Tongue (tissue), 2 donors: ENCODE results near the gene SHISAL2B. TPM values are rescaled to one million over a fixed set of nuclear protein-coding genes. Genes with fewer than 3 reads are reported as not detected.
"Not testable (repeated sequence)": the region's sequence is repeated elsewhere in the genome, so short reads cannot be mapped to it uniquely, and the experiment has no call there.

Source experiments
- DNase-seq: peaks from one replicate; pipeline ENCODE4 v3.0.0-alpha.2; 2015
- total RNA-seq: library from RNA; depleted of rRNA; stranded (reverse); fragments of >200 nt; gene quantifications from one replicate; pipeline ENCODE4 v1.2.3, GENCODE V29; 2014

The SHISAL2B gene
- total RNA-seq, result not detected

DNA sequence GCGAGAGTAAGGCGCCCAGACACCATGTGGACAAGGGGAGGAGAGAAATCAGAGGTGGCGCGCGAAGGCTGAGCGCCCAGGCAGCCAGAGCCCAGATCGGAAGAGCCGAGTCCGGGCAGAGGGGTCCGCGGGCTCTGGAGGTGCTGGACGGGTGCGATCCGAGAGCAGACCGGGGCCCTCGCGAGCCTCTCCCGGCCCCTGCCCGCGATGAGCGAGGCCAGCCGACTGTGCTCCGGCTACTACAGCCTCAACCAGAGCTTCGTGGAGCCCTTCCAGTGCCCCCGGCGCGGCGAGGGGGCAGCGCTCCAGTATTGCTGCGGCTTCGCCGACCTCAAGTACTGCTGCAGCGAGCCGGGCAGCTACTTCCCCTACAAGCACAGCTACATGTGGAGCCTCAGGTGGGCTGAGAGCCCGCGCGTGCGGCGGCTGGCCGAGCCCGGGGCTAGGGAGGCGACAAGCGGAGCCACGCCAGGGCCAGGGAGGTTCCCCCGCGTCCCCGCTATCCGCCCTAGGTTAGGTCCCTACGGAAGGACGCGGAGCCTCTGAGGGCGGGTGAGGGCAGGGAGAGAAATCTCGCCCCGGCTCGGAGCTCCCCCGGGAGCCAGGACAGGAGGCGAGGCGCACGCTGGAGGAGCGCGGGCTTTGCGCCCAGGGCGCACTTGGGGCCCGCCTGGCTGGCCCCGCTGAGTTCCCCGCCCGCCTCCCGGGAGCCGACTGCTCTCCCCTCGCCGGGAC is at the start of gene SHISAL2B:
Gene SHISAL2B, plus strand, starts transcription at position 87 of the 735 bp plus-strand sequence. Its CDS starts 121 bp downstream, at position 208.
- peak; percentile 17 for DNase-seq

DNA sequence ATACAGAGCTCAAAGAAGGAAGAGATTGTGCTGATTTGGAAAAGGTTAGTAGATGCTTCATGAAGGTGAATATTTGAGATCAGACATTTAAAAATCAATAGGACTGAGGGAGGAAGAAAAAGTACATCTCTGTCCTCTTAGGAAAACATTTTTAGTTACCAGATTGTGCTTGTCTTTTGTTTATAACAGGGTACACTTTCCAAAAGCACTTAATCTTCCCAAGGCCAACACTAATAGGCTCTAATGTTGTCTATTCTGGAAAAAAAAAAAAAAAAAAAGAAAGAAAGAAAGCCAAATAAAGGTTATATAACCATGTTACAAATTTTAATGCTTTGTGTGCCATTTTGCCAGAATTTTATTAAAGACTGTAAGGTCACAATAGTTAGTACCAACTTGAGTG is 45.5 kb upstream of the SHISAL2B start:
- DNase-seq, result no peak

DNA sequence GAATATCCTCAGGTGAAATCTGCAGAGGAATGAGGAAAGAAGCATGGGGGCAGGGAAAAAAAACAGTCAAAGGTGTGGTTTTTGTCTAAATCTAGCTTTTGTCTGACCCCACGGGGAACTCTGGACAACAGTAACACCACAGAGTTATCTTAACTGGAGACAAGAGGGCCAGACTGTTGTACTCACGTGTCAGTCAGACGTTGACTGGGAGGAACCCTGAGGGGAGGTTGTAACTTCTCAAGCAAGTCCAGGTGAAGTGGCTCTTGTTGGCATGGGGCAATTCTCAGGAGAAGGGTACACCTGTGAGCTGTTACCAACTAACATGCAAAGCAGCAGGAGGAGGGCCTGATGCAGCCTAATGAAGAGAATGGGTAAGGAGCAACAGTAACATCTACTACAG is 44.1 kb upstream of the SHISAL2B start:
- DNase-seq, result no peak

DNA sequence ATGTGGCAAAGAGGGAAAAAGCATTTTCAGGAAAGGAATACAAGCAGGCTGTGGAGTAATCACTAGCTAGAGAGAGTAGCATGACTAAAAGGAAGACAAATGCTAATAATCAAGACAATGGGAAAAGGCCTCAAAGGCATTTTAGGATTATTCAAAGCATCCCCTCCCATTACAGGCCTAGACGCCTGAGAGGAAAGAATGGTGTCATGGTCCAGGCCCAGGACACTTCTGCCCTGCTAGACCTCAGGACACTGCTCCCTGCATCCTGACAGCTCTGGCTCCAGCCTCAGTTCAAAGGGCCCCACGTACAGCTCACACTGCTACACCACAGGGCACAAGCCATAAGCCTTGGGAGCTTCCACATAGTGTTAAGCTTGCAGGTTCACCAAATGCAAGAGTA is 40.8 kb upstream of the SHISAL2B start:
- DNase-seq, result no peak

DNA sequence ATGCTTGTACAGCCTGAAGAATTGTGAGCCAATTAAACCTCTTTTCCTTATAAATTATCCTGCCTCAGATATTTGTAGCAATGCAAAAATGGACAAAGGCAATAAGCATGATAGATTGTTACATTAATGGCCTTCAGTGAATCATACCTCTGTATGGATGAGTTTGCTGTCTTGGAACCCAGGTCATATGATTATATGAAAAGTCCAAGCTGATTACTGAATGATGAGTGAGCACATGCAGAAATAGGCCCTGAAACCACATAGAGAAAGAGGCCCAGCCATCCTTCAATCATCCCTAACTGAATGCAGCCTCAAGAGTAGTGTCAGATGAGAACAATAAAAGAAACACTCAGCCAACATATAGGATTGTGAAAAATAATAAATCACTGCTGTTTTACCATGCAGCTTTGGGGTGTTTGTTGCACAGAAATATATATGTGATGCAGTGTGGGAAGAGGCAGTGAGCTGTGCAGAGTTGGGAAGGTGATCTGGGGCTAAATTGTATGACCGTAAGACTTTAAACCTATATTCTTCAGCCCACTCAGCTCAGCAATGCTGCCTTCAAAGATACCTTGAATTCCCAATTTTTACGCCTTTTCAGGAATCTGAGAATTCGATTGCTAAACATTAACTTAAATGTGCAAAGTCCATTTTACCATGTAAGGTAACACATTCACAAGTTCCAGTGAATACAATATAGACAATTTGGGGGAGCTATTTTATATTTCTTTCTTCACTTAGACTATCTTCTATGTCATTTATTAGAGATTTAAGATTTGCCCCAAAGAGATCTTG is 36.3 kb upstream of the SHISAL2B start:
- DNase-seq, result no peak

DNA sequence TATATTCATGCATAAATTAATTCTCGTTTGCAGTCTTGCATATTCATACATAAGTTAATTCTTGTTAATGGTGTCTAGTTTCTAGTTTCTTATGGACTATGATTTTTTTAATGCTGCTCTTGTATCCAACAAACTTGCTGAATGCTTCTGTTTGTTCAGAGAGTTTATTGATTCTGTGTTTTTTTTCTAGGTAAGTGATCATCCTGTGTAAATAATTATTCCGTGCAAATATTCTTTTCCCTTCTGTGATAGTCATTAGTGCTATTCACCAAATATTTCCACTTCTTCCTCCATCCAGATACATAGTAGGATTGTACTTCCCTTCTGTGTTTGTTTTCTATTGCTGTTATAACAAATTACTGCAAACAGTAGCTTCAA is 35.8 kb upstream of the SHISAL2B start:
- DNase-seq, result no peak

DNA sequence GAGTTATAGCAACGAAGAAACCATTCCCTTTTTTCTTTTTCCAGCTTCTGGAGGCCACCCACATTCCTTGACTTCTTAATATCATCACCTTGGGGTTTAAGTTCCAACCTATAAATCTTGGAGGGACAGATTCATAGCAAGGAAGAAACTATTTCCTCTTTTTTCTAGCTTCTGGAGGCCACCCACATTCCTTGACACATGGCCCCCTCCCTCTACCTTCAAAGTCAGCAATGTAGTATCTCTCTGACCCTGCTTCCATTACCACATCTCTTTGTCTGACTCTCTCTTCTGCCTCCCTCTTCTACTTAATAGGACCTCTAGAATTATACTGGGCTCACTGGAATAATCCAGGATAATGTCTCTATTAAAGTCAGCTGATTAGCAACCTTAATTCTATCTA is 34.7 kb upstream of the SHISAL2B start:
- no peak for DNase-seq

DNA sequence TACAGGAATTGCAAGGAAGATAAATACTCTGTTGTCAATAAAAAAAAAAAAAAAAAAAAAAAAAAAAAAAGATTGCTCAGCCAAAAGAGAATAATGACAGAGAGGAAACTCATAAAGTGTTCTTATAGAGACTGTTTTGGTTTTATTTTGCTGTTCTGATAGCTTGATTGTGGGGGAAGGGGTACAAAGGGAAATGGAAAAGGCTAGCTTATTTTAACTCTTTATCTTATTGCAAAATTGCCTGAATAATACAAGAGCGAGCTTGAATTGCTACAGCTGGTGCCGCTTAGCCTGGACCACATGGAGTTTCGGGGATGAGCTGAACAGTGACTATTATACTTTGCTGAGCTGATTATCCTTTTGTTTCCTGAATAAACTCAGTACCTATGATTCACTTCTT is 31.0 kb upstream of the SHISAL2B start:
- DNase-seq, result no peak

DNA sequence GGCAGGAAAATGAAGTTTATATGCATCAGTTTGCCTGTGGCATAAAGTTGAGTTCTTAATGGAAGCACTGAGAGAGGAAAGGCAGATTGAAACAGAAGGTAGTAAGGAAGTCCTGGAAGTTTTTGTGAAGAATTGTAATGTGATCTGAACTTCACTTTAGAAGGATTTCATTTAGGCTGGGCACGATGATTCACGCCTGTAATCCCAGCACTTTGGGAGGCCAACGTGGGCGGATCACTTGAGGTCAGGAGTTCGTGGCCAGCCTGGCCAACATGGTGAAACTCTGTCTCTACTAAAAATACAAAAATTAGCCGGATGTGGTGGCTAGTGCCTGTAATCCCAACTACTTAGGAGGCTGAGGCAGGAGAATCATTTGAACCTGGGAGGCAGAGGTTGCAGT is 27.1 kb upstream of the SHISAL2B start:
- DNase-seq, result not testable (repeated sequence)

DNA sequence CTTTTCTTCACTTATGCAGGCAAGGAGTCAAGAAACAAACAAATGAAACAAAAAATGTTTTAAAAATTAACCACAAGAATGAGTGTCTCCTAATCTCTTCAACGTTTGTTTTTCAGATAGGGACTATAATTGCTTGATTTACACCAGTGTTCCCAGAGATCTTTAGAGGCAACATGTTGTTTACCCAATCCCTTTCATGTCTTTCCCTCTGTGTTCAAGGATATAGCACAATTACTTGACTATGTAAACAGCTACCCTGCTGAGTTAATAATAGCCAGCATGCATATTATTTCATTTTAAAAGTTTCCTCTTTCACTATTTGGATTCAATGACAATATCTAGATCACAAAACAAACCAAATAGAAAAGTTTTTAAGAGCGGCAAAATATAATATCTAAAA is 25.1 kb upstream of the SHISAL2B start:
- no peak for DNase-seq

DNA sequence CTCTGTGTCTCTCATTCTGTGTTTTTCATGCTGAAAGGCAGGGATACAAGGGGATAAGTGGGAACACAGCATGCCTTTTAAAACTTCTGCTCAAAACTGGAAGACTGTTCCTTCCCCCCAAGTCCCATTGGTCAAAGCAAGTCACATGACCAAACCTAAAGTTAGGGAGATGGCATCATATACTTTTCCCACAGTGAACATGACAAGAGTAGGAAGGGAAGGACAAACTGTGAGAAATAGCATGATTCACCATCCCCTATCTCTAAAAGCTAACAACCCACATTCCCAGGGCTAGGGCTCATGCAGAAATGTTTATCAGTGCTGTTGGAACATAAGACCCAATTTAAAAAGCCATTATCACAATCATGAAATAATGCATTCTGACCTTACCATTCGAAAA is 24.2 kb upstream of the SHISAL2B start:
- DNase-seq, result no peak

DNA sequence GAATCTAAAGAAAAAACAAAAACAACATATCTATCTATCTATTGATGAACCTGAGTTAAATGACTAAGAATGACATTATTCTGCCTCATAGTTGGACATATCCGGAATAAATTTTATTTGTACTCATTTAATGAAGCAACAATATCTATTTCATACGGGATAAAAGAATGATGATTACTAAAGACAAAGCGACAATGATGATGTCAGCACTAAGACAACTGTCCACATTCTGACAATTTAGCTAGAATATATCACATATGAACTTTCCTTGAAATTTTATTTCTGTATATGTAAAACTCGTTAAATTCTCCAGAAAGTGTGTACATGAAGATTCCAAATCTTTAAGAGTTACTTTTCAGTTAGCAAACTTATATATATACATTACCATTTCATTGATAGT is 23.2 kb upstream of the SHISAL2B start:
- DNase-seq, result no peak

DNA sequence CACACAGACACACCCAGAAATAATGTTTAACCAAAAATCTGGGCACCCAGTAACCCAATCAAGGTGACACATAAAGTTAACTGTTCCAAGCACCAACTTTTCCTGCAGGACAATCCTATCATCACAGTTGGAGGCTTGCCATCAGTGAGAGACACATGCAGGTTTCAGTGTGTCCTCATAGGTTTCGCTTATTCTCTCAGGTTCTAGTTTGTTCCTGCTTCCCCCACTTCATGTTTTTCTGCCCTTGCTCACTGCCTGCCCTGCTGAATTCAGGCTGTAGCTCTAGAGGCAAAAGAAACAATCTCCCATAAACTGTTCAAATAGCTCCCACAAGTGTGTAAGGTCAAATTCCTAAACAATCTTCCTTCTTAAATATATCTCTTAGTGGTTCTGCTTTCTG is 20.0 kb upstream of the SHISAL2B start:
- DNase-seq, result no peak

DNA sequence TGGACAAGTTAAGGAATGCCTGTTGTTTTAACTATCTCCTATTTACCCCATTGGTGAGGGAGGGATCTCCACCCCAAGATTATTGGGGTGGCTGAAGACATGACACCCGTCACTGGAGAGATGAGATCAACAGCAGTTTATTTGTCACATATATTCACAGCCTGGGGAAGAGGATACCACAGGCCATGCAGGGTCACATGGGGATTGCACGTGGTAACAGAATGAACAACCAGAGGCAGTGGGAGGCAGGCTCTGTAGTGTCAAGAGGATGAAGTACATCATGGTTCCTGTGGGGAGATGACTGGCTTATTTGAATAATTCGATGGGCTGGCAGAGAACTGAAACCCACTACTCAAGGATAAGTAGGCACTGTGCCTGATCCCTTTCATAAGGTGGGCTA is 18.6 kb upstream of the SHISAL2B start:
- DNase-seq, result no peak

DNA sequence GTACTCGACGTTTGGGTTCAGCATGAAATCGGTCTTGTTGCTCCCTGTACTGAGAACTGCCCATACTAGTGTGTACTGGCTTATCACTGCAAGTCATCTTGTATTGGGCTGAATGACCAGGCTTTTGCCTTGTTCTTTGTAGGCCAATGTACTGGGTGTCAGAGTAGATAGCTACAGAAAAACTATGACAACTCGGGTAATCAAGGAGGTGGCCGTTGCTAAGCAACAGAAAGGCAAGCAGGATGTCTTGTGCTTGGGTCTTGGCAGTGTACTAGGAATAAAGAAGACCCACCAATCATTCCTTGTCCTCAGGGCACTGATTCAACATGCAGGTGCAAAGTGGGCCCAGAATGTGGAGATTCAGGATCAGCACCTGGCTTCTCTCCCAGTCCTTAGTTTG is 11.9 kb upstream of the SHISAL2B start:
- no peak for DNase-seq

DNA sequence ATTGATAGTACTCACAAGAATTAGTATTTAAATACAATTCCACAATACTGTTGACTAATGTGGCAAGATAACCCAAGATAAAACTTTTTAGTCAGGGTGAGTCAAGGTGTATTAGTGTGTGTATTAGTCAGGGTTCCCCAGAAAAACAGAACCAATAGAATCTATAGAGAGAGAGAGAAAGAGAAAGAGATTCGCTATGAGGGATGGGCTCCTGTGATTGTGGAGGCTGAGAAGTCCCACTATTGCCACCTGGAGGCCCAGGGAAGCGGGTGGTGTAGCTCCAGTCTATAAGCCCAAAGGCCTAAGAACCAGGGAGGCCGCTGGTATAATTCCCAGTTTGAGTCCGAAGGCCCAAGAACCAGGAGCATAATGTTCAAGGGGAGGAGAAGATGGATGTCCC is 10.0 kb upstream of the SHISAL2B start:
- DNase-seq, result no peak

DNA sequence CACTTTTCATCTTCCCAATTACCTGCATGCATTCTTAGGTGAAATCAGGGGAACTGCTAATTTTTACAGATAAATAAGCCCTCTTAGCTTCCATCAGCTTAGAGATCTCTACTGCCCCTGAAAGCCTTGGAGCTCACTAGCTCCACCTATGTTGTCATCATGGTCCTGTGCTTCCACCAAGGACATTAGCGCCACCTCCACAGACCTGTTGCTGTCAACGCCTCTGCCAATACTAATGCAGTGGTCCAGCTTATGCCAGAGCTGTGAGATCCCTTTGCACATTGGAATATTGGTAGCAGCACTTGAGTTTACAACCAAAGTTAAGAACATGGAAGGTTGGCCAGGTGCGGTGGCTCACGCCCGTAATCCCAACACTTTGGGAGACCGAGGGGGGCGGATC is 7.7 kb upstream of the SHISAL2B start:
- no peak for DNase-seq

DNA sequence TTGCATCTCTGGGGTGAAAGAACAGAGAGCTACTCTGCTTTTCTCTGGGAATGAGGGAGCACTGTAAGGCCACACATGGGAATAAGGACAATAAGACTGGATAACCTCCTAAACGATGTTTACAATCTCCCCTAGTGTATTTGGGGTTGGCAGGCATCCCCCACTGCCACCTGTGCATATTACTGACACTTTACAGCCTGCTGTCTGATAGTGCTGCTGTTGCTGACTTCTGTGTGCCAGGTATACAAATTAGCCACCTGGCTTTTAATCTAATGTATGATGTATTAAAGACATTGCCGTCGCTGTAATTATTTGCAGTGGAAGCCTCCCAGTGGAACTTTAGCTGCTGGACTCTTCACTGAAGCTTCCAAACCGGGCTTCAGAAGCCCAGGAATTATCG is 4.4 kb upstream of the SHISAL2B start:
- no peak for DNase-seq

DNA sequence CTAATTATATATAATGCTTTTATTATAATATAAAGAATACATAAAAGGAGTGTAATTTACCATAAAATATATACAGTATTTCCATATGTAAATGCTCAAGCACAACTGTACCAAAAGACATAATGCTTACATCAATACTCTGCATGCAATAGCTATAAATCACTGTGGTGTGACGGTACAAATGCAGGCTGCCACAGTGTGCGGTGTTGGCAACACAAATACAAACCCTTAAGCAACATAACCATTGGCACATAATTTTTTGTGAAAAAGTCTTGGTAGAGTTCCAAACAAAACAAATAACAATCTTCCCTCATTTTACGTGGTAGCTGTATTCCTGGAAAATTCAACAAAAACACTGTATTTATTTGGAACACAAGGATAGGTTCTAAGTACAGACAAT is 1.9 kb upstream of the SHISAL2B start:
- DNase-seq, result no peak

DNA sequence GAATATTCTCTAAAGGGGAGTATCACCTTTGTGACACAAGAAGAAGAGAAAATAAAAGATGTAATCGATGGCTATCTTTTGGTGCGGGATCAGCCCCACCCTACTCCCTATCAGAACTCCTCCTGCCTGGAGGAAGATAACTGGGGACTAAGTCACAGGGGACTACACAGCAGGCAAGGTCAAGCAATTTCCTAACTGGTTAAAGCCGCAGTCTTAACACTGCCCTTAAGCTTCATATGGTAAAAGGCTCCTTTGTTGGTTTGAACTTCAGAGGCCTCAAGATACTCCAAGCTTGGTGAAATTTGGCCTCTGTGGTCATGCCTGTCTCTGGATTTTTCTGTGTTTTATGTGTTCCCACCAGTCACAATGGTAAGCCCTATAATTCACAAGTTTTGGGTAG is 1.3 kb upstream of the SHISAL2B start:
- no peak for DNase-seq

DNA sequence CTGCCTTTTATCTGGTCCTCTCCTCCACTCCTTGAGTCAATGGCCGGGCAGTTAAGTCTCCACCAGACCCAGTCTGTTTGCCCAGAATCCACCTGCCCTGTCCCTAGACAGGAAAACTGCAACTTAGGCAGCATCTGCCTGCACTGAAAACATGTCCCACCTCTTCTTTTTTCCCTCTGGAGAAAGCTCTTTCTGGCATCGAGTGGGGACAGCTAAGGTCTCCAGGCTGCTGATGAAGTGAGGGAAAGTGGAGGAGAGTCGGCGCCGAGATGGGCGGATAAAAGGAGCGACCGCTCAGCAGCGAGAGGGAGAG is 243 bp upstream of the SHISAL2B start:
- no peak for DNase-seq

DNA sequence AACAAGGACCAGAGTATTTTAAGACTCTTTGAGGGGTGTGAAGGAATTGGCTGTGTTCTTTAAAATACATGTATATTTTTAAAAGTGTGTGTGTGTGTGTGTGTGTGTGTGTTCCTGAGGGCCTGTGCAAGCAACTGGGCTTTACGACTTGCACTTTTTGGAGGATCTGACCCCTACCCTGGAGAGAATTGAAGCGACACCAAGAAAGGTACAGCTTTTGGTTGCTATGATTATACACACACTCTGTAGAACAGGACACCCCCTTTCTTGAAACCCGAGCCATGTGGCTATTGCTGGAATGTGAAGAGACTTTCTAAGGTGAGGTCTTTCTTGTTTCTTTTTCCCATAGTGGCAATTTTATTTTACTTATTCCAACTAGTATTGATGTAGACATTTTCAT is 988 bp downstream of the SHISAL2B start:
- DNase-seq, result no peak

DNA sequence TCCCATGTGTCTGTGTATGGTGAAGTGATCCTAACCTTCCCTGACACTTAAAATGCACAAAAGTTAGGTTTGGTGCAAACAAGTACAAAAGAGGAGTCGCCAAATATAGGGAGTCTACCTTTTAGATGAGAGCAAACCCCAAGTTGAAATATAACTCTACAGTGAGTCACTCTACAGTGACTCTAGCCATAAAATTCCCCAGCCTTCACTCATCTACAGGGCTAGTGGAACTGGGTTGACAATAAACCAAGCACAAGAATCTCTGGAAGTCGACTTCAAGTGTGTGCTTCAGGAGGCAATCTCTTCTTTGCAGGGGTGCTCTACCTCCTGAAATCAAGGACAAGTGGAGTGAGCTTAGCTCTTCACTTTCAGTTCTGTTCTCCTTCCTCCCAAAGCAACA is 3.3 kb downstream of the SHISAL2B start:
- DNase-seq, result no peak

DNA sequence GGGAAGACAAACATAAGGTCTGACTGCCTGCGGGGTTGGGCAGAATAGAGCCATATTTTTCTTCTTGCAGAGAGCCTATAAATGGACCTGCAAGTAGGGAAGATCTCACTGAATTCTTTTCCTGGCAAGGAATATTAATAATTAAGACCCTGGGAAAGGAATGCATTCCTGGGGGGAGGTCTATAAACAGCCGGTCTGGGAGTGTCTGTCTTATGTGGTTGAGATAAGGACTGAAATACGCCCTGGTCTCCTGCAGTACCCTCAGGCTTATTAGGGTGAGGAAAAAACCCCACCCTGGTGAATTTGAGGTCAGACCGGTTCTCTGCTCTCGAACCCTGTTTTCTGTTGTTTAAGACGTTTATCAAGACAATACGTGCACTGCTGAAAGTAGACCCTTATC is 6.1 kb downstream of the SHISAL2B start:
- DNase-seq, result not testable (repeated sequence)
